Lower leg skin (tissue), 4 donors: ENCODE data around the gene SHISA7. TPM values are rescaled to one million over a fixed set of nuclear protein-coding genes. Genes with fewer than 3 reads are reported as not detected.

Experiments
- DNase-seq, 2 donors: peaks; one replicate each; pipeline ENCODE4 v3.0.0-alpha.2; 2019; ENCODE audit warnings: low spot score in 2 of 2
- H3K4me3 ChIP-seq: fragments of 200-600 bp; sonication (generic); 2 replicates; pipeline ENCODE4 v1.5.1; 2017; ENCODE audit warnings: mild to moderate bottlenecking, low read depth; ENCODE audit not compliant: poor library complexity, severe bottlenecking
- CTCF ChIP-seq, 3 donors: fragments of 450-650 bp; IDR thresholded peaks; one replicate each; pipeline ENCODE4 v1.5.1; 2016; ENCODE audit warnings: antibody characterized with exemption in 3 of 3, mild to moderate bottlenecking in 3 of 3, moderate library complexity in 2 of 3
- POLR2A ChIP-seq, 2 donors: fragments of 450-650 bp; IDR thresholded peaks; one replicate each; pipeline ENCODE4 v1.6.1; 2016 to 2017; ENCODE audit warnings: antibody characterized with exemption in 2 of 2, mild to moderate bottlenecking in 1 of 2, moderate library complexity in 1 of 2
- WGBS, 2 donors: methylation state at CpG; one replicate each; pipeline ENCODE4 v1.1.5; 2018; 5-methylcytosine and 5-hydroxymethylcytosine counted together
- intact Hi-C: fragments of 100-400 bp; cut with DNase I; formaldehyde crosslinking; loops from one replicate; pipeline ENCODE4 v1.15.0; 2023; ENCODE audit warnings: low total_unique reads
- total RNA-seq, 4 donors: library from RNA; depleted of rRNA; stranded (reverse); fragments of >200 nt; gene quantifications; one replicate each; pipeline ENCODE4 v1.1.0, GENCODE V29; 2016

Gene SHISA7
- total RNA-seq, 4 donors from 2014 or later = 0.10 TPM; not detected in 3

- DNase-seq = no peak
- intact Hi-C loops = no loop called here
- 89 to 90% methylated on average over 17 of the region's 17 CpGs for WGBS, 2 donors
- no peak overlapping the region for H3K4me3 ChIP-seq
- no peak for TF ChIP-seq POLR2A (IDR thresholded peaks at IDR 0.05)
- TF ChIP-seq CTCF (IDR thresholded peaks at IDR 0.05) = no peak
These were observed 35.9 kb upstream of the SHISA7 start for GRCh38 chr19:55479045-55479444.

- TF ChIP-seq CTCF (IDR thresholded peaks at IDR 0.05) (no peak), POLR2A (IDR thresholded peaks at IDR 0.05) (no peak)
- DNase-seq = no peak
- 81 to 82% methylated on average over 12 of the region's 12 CpGs for WGBS, 2 donors
- intact Hi-C loops = no loop called here
- no peak overlapping the region for H3K4me3 ChIP-seq
These were observed 35.3 kb upstream of the SHISA7 start for GRCh38 chr19:55478364-55478763.

- 79 to 90% methylated on average over 13 of the region's 13 CpGs for WGBS, 2 donors
- intact Hi-C loops = no loop called here
- no peak overlapping the region for H3K4me3 ChIP-seq
- DNase-seq = no peak
- TF ChIP-seq CTCF (IDR thresholded peaks at IDR 0.05) (no peak), POLR2A (IDR thresholded peaks at IDR 0.05) (no peak)
These were observed 34.8 kb upstream of the SHISA7 start for GRCh38 chr19:55477905-55478304.

- H3K4me3 ChIP-seq = peak within 1 kb of the TSS; percentile 39
- 0 to 1% methylated on average over 6 to 52 of the region's 61 CpGs for WGBS, 2 donors
- intact Hi-C loops = no loop called here
- no peak for TF ChIP-seq POLR2A (IDR thresholded peaks at IDR 0.05)
- TF ChIP-seq CTCF (IDR thresholded peaks at IDR 0.05) = no peak
- DNase-seq = peak; percentile 98 to 100
These were observed 33.1 kb upstream of the SHISA7 start, which contains the start of gene ZNF628 for GRCh38 chr19:55476100-55476775. Gene ZNF628 (plus strand): TSS chr19:55476617. CDS start chr19:55479911, 3,294 bp downstream.

GRCh38 chr19:55474269-55475265, 31.5 kb upstream of the SHISA7 start:
- no peak for DNase-seq
- no peak overlapping the region for H3K4me3 ChIP-seq
- 83 to 85% methylated on average over 19 of the region's 19 CpGs for WGBS, 2 donors
- TF ChIP-seq POLR2A (IDR thresholded peaks at IDR 0.05) = no peak
- TF ChIP-seq CTCF (IDR thresholded peaks at IDR 0.05) = no peak
- intact Hi-C loops = no loop called here
